Endothelial cell of umbilical vein (primary cell): Measurements from ENCODE around the gene BAAT. TPM values are rescaled to one million over a fixed set of nuclear protein-coding genes. Genes with fewer than 3 reads are reported as not detected.

Experiments used
- BruUV-seq: library from RNA; stranded (reverse); fragments of 400-500 nt; replicated peaks from 2 replicates; lab custom pipeline; 2021; lab: Mats Ljungman, UMichigan
- CTCF ChIA-PET: fragments of 300-600, 350-600 bp; sonication (Branson Sonifier 250); formaldehyde crosslinking; loops from one replicate; lab custom pipeline; 2021; ENCODE audit warnings: antibody characterized with exemption, inconsistent platforms; lab: Charles Lee
- POLR2A ChIA-PET: fragments of 300-600, 350-600 bp; sonication (Branson Sonifier 250); formaldehyde crosslinking; loops from one replicate; lab custom pipeline; 2021; ENCODE audit warnings: antibody characterized with exemption, inconsistent platforms; lab: Charles Lee
- DNase-seq: peaks from one replicate; pipeline ENCODE4 v3.0.0-alpha.2; 2011; ENCODE audit warnings: low read depth, low spot score
- FAIRE-seq: peaks from 2 replicates; lab custom pipeline; 2011; peaks lifted over from hg19 to GRCh38; lab: Jason Lieb, UNC
- H2AFZ ChIP-seq: 2 replicates; pipeline ENCODE4 v1.6.0; 2012; ENCODE audit warnings: low read depth, low read length, control low read depth, inconsistent platforms
- H3K27ac ChIP-seq: 2 replicates; pipeline ENCODE4 v1.5.1; 2011; ENCODE audit warnings: low read depth, mild to moderate bottlenecking, control low read depth, low read length, moderate library complexity; ENCODE audit not compliant: insufficient read depth
- H3K27me3 ChIP-seq, 2 experiments: 2 replicates each; pipeline versions ENCODE4 v1.6.0 to v1.6.1; 2011; ENCODE audit warnings: low read length in 2 of 2, mixed read lengths in 1 of 2; ENCODE audit not compliant: control insufficient read depth in 2 of 2, insufficient read depth in 2 of 2
- H3K36me3 ChIP-seq, 2 experiments: 2 replicates in 1 of 2; 3 replicates in 1 of 2; pipeline ENCODE4 v1.5.1; 2011; ENCODE audit warnings: low read length in 2 of 2, mild to moderate bottlenecking in 1 of 2, moderate library complexity in 1 of 2; ENCODE audit not compliant: control insufficient read depth in 2 of 2, insufficient read depth in 2 of 2; ENCODE audit errors: extremely low read depth in 1 of 2
- H3K4me1 ChIP-seq: 3 replicates; pipeline ENCODE4 v1.5.1; 2011; ENCODE audit warnings: mild to moderate bottlenecking, low read length; ENCODE audit not compliant: control insufficient read depth, insufficient read depth; ENCODE audit errors: extremely low read depth
- H3K4me2 ChIP-seq: 2 replicates; pipeline ENCODE4 v1.6.1; 2011; ENCODE audit warnings: low read length, control low read depth, mixed read lengths; ENCODE audit not compliant: insufficient read depth
- H3K4me3 ChIP-seq, 3 experiments: fragments of 200-600 bp in 1 of 3; sonication (generic), shearing (Covaris generic) in 1 of 3; replicated peaks in 1 of 3; 2 replicates each; pipeline ENCODE4 v1.5.1; 2011 to 2016; ENCODE audit warnings: control low read depth in 3 of 3, low read length in 3 of 3, mild to moderate bottlenecking in 2 of 3, inconsistent platforms in 1 of 3, low read depth in 1 of 3, moderate library complexity in 1 of 3; ENCODE audit not compliant: insufficient read depth in 1 of 3
- H3K79me2 ChIP-seq: 2 replicates; pipeline ENCODE4 v1.6.0; 2012; ENCODE audit warnings: low read length, inconsistent platforms; ENCODE audit not compliant: control insufficient read depth, insufficient read depth
- H3K9ac ChIP-seq: replicated peaks from 2 replicates; pipeline ENCODE3; 2011; ENCODE audit warnings: low read length, control low read depth; ENCODE audit not compliant: insufficient read depth; ENCODE audit errors: extremely low read depth
- H3K9me1 ChIP-seq: replicated peaks from 3 replicates; pipeline ENCODE4 v1.6.0; 2011; ENCODE audit warnings: mild to moderate bottlenecking, low read length; ENCODE audit not compliant: control insufficient read depth, insufficient read depth; ENCODE audit errors: extremely low read depth
- H3K9me3 ChIP-seq: replicated peaks from 2 replicates; pipeline ENCODE4 v1.5.1; 2012; ENCODE audit warnings: low read length, inconsistent platforms; ENCODE audit not compliant: control insufficient read depth, insufficient read depth
- H4K20me1 ChIP-seq: replicated peaks from 2 replicates; pipeline ENCODE3; 2011; ENCODE audit warnings: mild to moderate bottlenecking, low read length; ENCODE audit not compliant: control insufficient read depth, insufficient read depth; ENCODE audit errors: extremely low read depth
- CTCF ChIP-seq, 2 donors: IDR thresholded peaks; 1 replicate in 1 of 2; 2 replicates in 1 of 2; pipeline ENCODE4 v1.5.1; 2011; ENCODE audit warnings: low read length in 2 of 2, mild to moderate bottlenecking in 2 of 2, moderate library complexity in 2 of 2, control low read depth in 1 of 2, inconsistent platforms in 1 of 2, low read depth in 1 of 2; ENCODE audit not compliant: insufficient read depth in 1 of 2; ENCODE audit errors: extremely low read depth in 1 of 2
- EZH2 ChIP-seq: IDR thresholded peaks from 2 replicates; pipeline ENCODE4 v1.6.1; 2012; ENCODE audit warnings: borderline replicate concordance, low read depth, mild to moderate bottlenecking, moderate library complexity, low read length, inconsistent platforms; ENCODE audit not compliant: severe bottlenecking
- FOS ChIP-seq: IDR thresholded peaks from 2 replicates; pipeline ENCODE4 v1.6.1; 2011; ENCODE audit warnings: mild to moderate bottlenecking, low read length, moderate library complexity, borderline replicate concordance; ENCODE audit not compliant: insufficient read depth
- GATA2 ChIP-seq: IDR thresholded peaks from 2 replicates; pipeline ENCODE4 v1.7.0; 2011; ENCODE audit warnings: low read depth, mild to moderate bottlenecking, moderate library complexity, mixed read lengths, low read length; ENCODE audit not compliant: insufficient read length, insufficient read depth
- JUN ChIP-seq: IDR thresholded peaks from 2 replicates; pipeline ENCODE4 v1.6.1; 2011; ENCODE audit warnings: borderline replicate concordance, low read depth; ENCODE audit not compliant: insufficient read length, insufficient read depth
- MYC ChIP-seq: IDR thresholded peaks from one replicate; pipeline ENCODE4 v1.6.1; 2011; ENCODE audit warnings: mild to moderate bottlenecking, low read depth, low read length
- POLR2A ChIP-seq: IDR thresholded peaks from 2 replicates; pipeline ENCODE4 v1.6.1; 2012; ENCODE audit warnings: low read depth, mild to moderate bottlenecking, control low read depth, low read length
- POLR2AphosphoS5 ChIP-seq: IDR thresholded peaks from 2 replicates; pipeline ENCODE4 v1.6.1; 2012; ENCODE audit warnings: low read depth, mild to moderate bottlenecking, control low read depth, low read length, moderate library complexity; ENCODE audit not compliant: insufficient read depth
- dilution Hi-C: fragments of 300-500 bp; cut with MboI; formaldehyde crosslinking; loops from one replicate; pipeline ENCODE4 v1.15.0; 2019; ENCODE audit warnings: low sequenced_read_pairs; ENCODE audit not compliant: extremely low pct_ligation_motif_present
- intact Hi-C: fragments of 100-400 bp; cut with micrococcal nuclease; formaldehyde crosslinking; loops from one replicate; pipeline ENCODE4 v1.10.0; 2022
- polyA plus RNA-seq, 4 experiments: library from polyadenylated mRNA; depleted of rRNA in 3 of 4; stranded (reverse) in 3 of 4; unstranded in 1 of 4; fragments of >200 nt; gene quantifications; 2 replicates each; pipeline versions ENCODE4 v1.2.1 to v1.2.3, GENCODE V29; 2011 to 2012; ENCODE audit warnings: missing spikeins in 1 of 4
- total RNA-seq: library from RNA; stranded (reverse); gene quantifications from 2 replicates; pipeline ENCODE4 v1.2.3, GENCODE V29; 2021
- TF ChIP-seq, protein P1 (sequence below): IDR thresholded peaks from 2 replicates; pipeline ENCODE4 v1.6.1; 2011; ENCODE audit not compliant: insufficient read depth, insufficient read length

Gene BAAT
- total and polyA plus RNA-seq, 2 donors (not counting 3 experiments of a cell fraction or from before 2014, with no cell fraction given): 0.01 TPM; not detected in 1

DNA sequence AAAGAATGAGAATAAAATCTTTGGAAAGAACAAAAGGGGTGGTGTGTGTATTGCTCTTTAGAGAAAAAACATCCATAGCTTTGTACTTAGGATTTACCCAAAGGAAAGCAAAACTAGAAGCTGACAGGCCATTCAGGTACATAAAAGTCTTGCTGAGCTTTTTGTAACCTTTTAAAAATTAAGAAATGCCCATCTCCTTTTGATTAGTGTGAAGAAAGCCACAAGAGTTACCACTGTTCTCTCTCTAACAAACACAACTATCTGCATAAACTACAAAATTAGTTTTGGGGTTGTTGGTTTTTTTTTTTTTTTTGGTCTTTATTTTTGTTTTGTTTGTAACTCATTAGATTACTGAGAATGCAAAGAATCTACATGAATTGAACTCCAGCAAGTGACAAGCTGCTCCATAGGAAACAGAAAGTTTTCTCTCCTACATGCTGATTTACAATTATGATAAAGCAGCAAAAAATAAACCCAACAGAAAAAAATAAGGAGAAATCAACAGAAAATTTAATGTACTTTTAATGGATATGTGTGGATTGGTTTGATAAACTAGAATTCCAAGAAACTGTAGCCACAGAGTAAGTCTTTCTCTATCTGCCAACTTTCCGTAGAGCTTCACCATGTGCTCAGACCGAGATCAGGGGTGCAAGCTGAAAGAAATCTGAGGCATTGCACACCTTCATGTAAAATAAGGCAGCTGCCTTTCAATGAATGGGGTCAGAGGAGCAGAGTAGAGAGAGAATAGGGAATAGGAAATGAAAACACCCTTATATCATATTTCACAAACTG, 12.3 kb downstream of the BAAT start:
- BruUV-seq: no TSS peak

More for the DNA sequence above, 12.3 kb downstream of the BAAT start:
- H3K79me2 ChIP-seq: no peaks in the 10 kb centered on the region
- no peak overlapping the region for H2AFZ ChIP-seq
- no peak overlapping the region for H3K4me2 ChIP-seq
- no peak overlapping the region for H3K27ac ChIP-seq
- dilution Hi-C loops: no loop called here
- H3K4me1 ChIP-seq: no peaks in the 10 kb centered on the region
- H3K36me3 ChIP-seq: no peaks in the 10 kb centered on the region
- H4K20me1 ChIP-seq: no peaks in the 10 kb centered on the region
- H3K27me3 ChIP-seq: peaks cover 0 to 2% of the 10 kb centered on the region in 2 experiments
- intact Hi-C loops: no loop called here
- H3K9me3 ChIP-seq: no peaks in the 10 kb centered on the region
- ChIA-PET POLR2A (no interaction called here), CTCF (interaction anchor here (1.2 to 2.2 kb wide), 3 partner anchors 10 to 61 kb away, joined by 5 to 7 read pairs (median 6); no protein-coding TSS in a partner anchor)
- no peaks in the 10 kb centered on the region for H3K9me1 ChIP-seq
- TF ChIP-seq POLR2AphosphoS5 (no peak), JUN (no peak), EZH2 (no peak), CTCF (IDR thresholded peaks at IDR 0.05; ENCODE audit: extremely low read depth in 1 of 2, insufficient read depth in 1 of 2, low read depth in 1 of 2, low read length in 2 of 2) (no peak), MYC (no peak), GATA2 (no peak), POLR2A (no peak), FOS (no peak)
- TF ChIP-seq, protein P1, sequence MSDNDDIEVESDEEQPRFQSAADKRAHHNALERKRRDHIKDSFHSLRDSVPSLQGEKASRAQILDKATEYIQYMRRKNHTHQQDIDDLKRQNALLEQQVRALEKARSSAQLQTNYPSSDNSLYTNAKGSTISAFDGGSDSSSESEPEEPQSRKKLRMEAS: no peak
- FAIRE-seq: no peak
- no peak overlapping the region for H3K4me3 ChIP-seq
- DNase-seq: no peak
- H3K9ac ChIP-seq: no peak overlapping the region
